Stimulated activated CD4-positive, alpha-beta T cell treated with anti-CD3 and anti-CD28 coated beads, Interleukin-12 subunit alpha, Interleukin-12 subunit beta, amount 100 ng/mL, for 4 hours (primary cell): ENCODE measurements around the gene ANHX.
"Not testable (repeated sequence)": the region's sequence is repeated elsewhere in the genome, so short reads cannot be mapped to it uniquely, and the experiment has no call there.

Source experiments
- DNase-seq: peaks from one replicate; pipeline ENCODE4 v3.0.0-alpha.2; 2020

ANHX gene

DNA sequence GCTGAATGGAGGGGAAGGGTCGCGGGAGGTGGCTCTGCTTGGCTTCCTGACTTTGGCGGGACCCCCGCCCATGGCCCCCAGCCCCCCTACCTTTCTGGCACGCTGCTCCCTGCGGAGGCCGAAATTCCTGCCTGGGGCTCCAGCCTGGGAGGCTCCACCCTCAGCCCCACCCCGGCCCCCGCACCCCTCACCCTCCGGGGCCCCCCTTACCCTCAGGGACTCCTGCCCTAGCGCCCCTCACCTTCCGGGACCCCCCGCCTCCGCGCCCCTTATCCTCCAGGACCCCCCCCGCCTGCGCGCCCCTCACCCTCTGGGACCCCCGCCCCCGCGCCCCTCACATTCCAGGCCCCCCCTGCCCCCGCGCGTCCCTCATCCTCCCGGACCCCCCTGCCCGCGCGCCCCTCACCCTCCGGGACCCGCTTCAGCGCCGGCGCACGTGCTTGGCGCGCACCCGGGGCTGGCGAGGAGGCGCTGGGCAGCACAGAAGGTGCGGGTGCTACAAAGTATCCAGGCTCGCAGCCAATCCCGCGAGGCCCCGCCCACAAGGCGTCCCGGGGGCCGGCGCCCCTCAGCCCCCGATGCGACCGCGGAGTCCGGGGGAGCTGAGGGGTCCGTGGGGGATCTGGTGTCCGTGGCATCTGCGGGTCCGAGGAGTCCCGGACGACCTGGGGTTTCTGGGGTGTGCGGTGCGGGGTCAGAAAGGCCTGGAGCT is at the start of gene ANHX:
TSS of gene ANHX (minus strand) at position 477 of the 712 bp plus-strand sequence. CDS start 1,521 bp downstream, outside the sequence.
- no peak for DNase-seq

DNA sequence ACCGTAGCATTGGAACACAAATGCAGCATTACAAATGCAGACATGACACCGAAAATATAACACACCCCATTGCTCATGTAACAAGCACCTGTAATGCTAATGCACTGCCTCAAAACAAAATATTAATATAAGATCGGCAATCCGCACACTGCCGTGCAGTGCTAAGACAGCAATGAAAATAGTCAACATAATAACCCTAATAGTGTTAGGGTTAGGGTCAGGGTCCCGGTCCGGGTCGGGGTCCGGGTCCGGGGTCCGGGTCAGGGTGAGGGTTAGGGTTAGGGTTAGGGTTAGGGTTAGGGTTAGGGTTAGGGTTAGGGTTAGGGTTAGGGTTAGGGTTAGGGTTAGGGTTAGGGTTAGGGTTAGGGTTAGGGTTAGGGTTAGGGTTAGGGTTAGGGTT is 29.0 kb upstream of the ANHX start:
- not testable (repeated sequence) for DNase-seq

DNA sequence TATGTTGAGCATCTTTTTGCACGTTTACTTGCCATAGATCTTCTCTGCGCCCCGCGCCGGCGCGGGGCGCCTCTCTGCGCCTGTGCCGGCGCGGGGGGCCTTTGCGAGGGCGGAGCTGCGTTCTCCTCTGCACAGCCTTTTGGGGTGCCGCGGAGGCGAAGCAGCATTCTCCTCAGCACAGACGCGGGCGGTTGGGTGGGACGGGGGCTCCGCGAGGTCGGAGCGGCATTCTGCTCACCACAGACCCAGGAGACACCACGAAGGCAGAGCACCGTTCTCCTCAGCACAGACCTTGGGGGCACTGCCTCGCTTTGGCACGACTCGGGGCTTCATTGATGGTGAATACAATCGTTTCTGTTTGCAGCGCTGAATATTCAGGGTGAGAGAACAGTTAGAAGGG is 28.5 kb upstream of the ANHX start:
- DNase-seq = no peak

DNA sequence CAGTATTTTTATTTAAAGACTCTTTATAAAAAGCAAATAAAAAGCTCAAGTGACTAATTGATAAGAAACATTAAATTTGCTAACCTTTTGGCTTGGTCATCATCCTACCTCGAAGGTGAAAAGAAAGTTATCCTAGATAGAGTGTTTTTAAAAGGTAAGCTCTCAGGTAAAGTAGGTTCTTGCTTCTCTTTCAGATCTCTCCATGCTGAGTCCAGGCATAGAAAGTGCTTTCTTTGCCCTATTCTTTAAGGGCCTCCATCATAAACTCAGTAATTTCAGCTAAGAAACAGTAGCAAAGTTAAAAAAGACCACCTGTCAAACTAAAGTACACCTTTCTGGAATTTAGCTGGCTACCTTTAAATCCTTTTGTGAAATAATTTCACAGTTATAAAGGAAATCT is 20.6 kb upstream of the ANHX start:
- no peak for DNase-seq

DNA sequence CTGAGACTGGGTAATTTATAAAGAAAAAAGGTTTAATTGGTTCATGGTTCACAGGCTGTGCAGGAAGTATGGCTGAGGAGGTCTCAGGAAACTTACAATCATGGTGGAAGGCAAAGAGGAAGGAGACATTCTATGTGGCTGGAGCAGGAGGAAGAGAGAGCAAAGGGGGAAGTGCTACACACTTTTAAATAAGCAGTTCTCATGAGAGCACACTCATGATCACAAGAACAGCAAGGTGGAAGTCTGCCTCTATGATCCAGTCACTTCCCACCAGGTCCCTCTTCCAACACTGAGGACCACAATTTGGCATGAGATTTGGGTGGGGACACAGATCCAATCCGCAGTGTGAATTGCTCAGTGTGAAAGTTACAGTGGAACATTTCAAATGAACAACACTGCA is 20.2 kb upstream of the ANHX start:
- not testable (repeated sequence) for DNase-seq

DNA sequence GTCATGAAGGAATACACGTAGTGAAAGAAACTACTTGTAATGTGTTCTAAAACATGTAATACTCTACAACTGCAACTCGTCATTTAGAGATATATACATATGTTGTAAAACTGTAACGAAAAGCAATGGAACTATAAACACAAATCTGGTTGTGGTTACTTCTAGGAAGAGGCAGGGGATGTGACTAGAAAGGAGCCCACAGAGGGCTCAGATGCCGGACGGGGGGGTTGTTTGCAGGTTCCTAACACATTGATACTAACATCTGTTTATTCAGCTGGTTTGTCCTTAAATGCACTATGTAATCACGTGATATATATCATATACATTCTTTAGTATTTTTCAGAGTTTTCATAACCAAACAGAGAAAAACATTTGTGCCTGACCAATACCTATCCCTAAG is 16.1 kb upstream of the ANHX start:
- no peak for DNase-seq

DNA sequence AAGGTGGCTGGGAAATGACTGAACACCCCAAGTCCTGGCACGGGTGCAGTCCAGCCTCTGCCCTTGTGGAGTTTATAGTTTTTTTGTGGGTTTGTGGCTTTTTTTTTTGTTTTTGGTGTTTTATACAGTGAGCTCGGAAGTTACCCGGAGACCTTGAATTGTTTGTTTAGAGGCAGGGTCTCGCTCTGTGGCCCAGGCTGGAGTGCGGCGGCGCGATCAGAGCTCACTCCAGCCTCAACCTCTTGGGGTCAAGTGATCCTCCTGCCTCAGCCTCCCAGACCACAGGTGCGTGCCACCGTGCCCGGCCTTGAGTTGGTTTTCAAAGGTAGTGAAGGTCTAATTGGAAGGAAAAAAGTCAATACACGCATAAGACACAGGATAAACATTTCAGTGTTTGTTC is 879 bp upstream of the ANHX start:
- DNase-seq = no peak

DNA sequence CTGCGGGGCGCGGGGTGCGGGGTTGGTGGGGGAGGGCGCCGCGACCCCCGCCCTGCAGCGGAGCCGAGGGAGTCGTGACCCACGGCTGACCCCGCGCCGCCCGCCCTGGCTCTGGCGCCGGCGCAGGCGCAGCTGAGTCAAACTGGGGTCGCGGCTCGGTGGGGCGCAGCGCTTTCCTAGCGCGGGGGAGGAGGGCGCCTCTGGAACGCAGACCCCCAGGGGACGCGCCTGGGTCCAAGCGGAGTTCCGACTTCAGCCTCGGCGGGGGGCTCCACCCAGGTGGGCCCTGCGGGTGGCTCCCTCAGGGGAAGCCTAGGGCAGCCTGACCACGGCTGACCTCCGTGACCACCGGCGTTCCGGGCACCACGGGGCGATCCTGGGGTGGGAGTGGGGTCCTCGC is 467 bp upstream of the ANHX start:
- no peak for DNase-seq

DNA sequence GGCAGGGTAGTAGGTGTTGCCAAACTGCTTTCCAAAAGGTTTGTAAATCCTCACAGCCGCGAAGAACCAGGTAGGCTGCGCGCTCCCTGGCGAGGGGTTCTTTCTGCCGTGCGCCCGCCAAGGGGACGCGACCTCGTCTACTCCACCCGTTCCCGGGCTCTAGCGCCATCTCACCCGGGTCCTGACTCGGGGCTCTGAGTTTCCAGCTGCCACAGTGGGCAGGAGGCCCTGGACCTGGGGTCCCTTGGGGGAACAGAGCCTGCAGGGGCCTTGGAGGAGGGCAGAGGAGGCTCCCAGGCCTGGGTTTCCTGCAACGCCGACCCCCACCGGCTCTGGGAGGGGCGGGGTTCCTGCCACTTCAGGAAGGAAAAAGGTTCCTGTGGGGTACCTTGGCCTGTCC is 706 bp downstream of the ANHX start:
- no peak for DNase-seq

DNA sequence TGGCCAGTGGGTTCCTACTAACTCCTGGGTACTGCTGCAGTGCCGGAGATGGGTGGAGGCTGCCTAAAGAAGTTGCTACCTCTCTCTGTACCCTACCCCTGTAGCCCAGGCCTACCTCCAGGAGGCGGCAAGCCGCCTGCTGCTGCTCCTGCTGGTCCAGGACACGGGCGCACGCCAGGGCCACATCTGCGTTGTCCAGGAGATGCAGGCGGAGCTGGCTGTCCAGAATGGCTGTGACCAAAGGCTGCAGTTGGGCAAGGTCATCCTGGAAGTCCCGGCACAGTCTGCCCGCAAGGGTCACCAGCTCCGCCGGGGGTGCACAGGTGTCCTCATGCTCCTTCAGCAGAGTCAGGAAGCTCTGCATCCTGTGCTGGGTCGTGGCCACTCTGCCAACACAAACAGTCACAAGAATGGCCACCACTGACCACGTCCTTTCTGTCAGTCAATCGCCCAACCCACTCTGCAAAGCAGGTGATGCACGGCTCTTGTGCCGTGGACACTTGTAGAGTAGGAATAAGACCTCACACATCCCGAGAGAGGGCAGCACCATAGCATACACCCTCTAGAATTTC is 1.6 kb downstream of the ANHX start:
- DNase-seq = no peak

DNA sequence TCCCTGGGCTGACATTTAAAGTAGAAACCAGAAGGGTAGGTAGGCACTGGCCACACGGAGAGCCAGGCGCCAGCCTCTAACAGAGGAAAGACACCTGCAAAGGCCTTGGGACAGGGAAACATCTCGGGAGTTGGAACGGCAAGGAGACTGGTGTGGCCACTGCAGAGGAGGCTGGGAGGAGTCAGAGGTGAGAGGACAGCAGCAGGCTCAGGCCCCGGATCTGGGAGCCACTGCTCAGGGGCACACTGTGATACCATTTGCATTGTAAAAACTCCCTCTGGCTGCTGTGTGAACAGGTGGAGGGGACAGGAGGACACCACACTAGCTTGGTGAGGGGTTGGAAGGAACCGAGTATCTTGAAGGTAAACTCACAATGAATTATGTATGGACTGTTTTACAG is 2.7 kb downstream of the ANHX start:
- DNase-seq = no peak

DNA sequence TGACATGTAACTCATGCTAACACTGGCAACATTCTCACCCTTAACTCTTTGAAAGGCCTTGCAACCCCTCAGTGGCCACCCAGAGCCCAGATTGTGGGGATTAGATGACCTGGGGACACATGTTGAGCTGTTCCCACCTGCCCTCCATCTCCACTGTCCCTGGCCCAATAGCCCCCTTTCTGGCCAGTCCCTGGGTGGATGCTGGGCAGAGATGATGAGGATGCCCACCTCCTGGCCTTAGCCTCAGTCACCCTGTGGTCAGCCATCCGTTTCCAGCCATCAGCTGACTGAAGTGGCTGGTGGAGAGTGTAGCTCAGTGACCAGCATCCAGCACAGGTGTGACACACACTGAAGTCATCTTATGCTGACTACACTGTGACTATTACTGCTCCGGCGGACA is 4.7 kb downstream of the ANHX start:
- DNase-seq = no peak

DNA sequence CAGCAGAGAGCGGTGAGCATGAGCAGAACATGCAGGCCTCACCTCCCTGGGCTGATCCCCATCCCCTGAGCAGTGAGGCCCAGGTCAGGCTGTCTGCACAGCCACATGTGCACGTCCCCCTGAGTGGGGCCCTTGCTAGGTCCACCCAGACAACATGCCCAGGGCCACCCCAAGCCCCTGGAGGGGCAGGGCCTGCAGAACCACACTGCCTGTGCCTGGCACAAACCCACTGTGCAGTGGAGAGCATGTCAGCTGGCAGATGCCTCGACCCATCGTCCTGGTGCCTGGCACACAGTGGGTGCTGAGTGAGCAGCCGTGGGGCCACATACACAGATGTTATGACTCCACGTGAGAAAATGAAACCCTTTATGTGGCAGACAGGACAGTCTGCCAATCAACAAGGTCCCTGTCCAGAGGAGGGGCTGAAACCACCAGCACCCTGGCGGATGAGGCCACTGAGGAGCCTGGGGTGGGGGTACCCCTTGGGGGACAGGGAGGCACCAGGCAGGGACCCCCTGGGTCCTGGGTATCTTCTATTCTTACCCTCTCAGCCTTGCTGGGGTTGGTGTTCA is 8.3 kb downstream of the ANHX start:
- DNase-seq = no peak

DNA sequence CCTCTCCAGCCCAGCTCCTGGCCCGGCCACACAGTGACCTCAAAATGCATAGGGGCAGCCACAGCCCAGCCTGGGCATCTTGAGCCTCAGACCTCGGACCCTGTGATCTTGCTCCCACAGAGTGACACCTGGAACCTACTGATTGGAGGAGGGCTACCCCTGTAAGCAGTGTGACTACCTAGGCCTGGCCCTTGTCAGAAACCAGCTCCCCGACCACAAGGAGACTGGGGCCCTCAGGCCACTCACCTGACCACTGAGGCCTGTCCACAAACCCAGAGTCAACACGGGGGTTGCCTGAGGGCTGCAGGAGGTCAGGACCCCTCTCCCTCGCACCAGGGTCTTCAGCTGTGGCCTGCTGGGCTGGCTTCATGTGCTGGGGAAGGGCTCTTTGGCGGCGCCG is 9.0 kb downstream of the ANHX start:
- DNase-seq = no peak

DNA sequence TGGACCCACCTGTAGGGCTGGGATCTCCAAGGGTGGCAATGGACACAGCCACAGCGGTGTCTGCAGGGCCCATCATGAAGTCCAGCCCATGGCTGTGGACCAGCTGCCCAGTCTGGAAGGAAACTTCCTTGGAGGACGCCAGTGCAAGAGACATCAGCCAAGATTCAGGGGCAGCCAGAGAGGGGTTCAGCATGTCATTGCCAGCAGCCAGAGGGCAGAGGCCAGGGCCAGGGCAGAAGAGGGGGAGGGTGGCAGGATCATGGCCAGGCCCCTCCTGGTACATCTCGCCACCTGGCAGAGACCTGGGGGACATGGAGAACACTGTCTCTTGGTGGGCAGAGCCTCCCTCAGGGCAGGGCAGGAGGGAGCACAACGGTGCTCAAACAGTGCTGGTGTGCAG is 10.2 kb downstream of the ANHX start:
- DNase-seq = no peak

DNA sequence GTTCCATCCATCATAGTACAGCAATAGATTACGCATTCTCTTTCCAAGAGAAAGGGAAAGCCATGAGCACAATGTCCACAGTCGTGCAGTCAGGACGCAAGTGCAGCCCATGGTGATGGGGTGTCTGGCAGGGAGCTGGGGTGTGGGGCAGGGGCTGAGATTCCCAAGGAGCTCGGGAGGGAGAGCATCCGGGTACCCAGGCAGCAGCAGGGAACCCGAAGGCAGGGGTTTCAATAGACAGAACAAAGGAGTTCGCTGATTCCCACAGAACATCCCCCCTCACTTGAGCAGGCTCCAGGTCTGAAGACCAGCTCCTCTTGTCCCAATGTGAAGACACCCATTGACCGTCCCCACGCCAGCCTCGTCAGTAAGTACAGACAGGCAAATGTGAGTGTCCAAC is 13.5 kb downstream of the ANHX start:
- DNase-seq = no peak

DNA sequence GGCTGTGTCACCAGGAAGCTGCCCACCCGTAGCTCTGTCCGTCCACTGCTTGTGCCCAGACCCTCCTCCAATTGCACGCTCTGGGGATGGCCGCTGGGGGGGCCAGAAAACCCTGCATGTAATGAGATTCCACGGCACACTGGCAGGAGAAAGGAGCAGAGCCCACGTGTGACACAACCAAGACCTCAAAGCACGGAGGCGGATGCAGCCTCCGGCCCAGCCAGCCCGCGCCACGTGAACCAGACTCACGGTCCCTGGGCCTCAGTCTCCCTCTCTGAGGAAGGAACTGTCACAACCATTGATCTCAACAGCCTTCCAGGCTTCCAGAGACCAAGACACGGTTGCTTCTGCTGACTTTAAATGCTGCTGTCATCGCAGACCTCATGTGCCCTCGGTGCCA is 14.4 kb downstream of the ANHX start:
- no peak for DNase-seq

DNA sequence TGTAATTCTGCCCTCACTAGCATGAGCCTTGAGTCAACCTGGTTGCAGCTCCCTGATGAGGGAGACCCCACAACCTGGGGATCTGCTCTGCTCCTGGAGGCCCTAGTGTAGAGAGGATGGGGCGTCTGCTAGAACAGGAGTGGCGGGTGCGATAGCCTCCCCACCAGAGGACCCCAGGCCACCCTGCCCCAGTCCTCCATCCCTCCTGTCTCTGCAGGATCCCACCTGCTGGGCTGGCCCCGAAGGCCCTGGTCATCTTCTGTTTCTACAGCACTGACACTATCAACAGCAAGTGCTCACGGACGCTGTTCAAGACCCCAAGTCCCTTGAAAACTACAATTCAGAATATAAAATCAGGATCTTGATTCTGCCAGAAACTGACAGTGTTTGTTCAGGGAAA is 15.2 kb downstream of the ANHX start:
- DNase-seq = no peak

DNA sequence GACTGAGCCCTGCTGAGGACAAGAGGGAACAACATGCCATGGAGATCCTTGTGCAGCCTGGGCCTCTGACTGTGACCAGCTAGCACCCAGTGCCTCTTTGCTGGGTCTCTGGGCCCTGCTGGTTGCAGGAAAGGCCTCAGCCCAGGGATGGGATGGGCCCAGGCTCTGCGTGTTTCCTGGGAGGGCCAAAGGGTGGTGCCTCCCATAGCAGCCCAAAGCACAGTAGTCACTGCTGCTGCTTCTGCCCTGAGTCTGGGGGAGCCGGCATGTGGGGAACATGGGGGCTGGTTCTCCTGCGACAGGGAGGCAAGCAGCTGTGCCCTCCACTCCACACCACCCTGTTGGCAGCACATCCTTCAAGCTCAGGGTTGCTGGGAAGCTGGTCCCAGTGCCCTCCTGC is 18.5 kb downstream of the ANHX start:
- DNase-seq = no peak

DNA sequence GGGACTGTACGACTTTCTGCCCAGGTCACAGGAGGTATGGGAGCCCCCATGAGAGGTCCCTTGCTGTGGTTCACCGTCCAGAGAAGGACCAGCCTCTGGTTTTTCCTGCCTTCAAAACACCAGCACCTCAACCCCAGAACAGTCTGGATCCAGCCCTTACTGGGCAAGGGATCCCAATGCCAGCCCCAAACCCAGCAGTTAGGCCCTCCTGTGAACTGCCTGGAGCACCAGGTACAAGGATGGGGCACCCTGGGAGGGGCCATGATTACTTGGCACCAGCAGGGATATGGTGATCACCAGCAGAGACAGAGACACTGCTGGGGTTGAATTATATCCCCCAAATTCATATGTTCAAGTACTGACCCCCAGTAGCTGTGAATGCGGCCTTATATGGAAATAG is 20.0 kb downstream of the ANHX start:
- DNase-seq = no peak

DNA sequence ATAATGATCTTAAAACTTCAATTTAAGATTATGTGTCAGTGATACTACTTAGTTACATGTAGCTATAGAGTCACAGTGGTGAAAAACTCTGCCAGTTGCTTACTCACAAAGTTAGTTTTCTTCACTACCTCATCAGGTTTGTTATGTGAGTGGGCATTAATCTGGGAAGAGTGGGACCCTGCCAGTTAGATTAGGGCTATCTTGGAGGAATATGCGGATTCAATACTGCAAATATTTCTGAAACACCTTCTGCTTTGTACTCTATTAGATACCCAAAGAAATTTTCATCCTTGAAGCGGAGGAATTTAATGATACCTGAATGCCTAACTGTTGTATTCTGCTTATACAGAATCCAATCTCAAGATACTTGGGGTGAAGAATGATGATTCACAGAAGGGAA is 29.3 kb downstream of the ANHX start:
- no peak for DNase-seq

DNA sequence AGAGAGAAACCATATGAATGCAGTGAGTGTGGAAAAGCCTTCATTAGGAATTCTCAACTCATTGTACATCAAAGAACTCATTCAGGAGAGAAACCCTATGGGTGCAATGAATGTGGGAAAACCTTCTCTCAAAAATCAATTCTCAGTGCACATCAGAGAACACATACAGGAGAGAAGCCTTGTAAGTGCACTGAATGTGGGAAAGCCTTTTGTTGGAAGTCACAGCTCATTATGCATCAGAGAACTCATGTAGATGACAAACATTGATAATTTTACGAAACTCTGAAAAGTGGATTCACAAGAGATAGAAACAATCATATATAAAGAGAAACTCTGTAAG is 31.4 kb downstream of the ANHX start:
- no peak for DNase-seq

DNA sequence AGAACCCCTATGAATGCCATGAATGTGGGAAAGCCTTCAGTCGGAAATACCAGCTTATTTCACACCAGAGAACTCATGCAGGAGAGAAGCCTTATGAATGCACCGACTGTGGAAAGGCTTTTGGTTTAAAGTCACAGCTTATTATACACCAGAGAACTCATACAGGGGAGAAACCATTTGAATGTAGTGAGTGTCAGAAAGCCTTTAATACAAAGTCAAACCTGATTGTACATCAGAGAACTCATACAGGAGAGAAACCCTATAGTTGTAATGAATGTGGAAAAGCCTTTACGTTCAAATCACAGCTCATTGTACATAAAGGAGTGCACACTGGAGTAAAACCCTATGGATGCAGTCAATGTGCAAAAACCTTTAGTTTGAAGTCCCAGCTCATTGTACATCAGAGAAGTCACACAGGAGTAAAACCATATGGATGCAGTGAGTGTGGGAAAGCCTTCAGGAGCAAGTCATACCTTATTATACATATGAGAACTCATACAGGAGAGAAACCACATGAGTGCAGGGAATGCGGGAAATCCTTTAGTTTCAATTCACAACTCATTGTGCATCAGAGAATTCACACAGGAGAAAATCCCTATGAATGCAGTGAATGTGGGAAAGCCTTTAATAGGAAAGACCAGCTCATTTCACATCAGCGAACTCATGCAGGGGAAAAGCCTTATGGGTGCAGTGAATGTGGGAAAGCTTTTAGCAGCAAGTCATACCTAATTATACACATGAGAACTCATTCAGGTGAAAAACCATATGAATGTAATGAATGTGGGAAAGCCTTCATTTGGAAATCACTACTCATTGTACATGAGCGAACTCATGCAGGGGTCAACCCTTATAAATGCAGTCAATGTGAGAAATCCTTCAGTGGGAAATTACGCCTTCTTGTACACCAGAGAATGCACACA is 32.1 kb downstream of the ANHX start:
- no peak for DNase-seq
